Panc1 (cell line): ENCODE results near the gene AKAP7. TPM values are rescaled to one million over a fixed set of nuclear protein-coding genes. Genes with fewer than 3 reads are reported as not detected.

Experiments used
- ATAC-seq: fragments of 200-7000 bp; cut with Tn5 transposase; 2 replicates; pipeline ENCODE4 v1.9.1; 2020; ENCODE audit warnings: mild to moderate bottlenecking, moderate library complexity
- BruUV-seq: library from RNA; stranded (reverse); fragments of 400-500 nt; replicated peaks from 2 replicates; lab custom pipeline; 2021; lab: Mats Ljungman, UMichigan
- CTCF ChIA-PET: fragments of 300-600 bp; sonication (Branson Sonifier 250); formaldehyde crosslinking; loops from one replicate; lab custom pipeline; 2022; ENCODE audit warnings: antibody characterized with exemption; lab: Charles Lee
- POLR2A ChIA-PET: fragments of 300-600 bp; sonication (Branson Sonifier 250); formaldehyde crosslinking; loops from one replicate; lab custom pipeline; 2022; ENCODE audit warnings: antibody characterized with exemption; lab: Charles Lee
- DNase-seq: peaks from one replicate; pipeline ENCODE4 v3.0.0-alpha.2; 2010; ENCODE audit warnings: low read depth, low spot score
- H3K27ac ChIP-seq: 2 replicates; pipeline ENCODE4 v1.5.1; 2011; ENCODE audit warnings: mild to moderate bottlenecking, low read length, inconsistent platforms
- H3K27me3 ChIP-seq: fragments of 200-500 bp; sonication (Bioruptor generic); 2 replicates; pipeline ENCODE4 v1.6.0; 2014; ENCODE audit warnings: low read length, inconsistent platforms; ENCODE audit not compliant: control insufficient read depth, insufficient read depth
- H3K36me3 ChIP-seq: fragments of 200-500 bp; sonication (Bioruptor generic); 2 replicates; pipeline ENCODE4 v1.5.1; 2014; ENCODE audit warnings: inconsistent platforms, mild to moderate bottlenecking, low read length, moderate library complexity; ENCODE audit not compliant: control insufficient read depth, insufficient read depth
- H3K4me1 ChIP-seq: 2 replicates; pipeline ENCODE4 v1.5.1; 2011; ENCODE audit warnings: inconsistent platforms, mild to moderate bottlenecking, low read length, moderate library complexity; ENCODE audit not compliant: control insufficient read depth, insufficient read depth
- H3K4me3 ChIP-seq, 2 experiments: 2 replicates each; pipeline ENCODE4 v1.5.1; 2011 to 2012; ENCODE audit warnings: low read depth in 2 of 2, low read length in 2 of 2, mild to moderate bottlenecking in 2 of 2, inconsistent platforms in 1 of 2, moderate library complexity in 1 of 2
- H3K9me3 ChIP-seq: fragments of 200-500 bp; sonication (Bioruptor generic); 2 replicates; pipeline ENCODE4 v1.5.1; 2014; ENCODE audit warnings: low read depth, mild to moderate bottlenecking, inconsistent platforms, low read length, moderate library complexity; ENCODE audit not compliant: control insufficient read depth, insufficient read depth
- CTCF ChIP-seq: fragments of 450-650 bp; IDR thresholded peaks from 2 replicates; pipeline ENCODE4 v1.5.1; 2017; ENCODE audit warnings: mild to moderate bottlenecking
- POLR2AphosphoS5 ChIP-seq: IDR thresholded peaks from 2 replicates; pipeline ENCODE4 v1.6.1; 2012; ENCODE audit warnings: mild to moderate bottlenecking, low read depth, low read length, moderate library complexity
- REST ChIP-seq, 2 experiments: IDR thresholded peaks; 2 replicates each; pipeline ENCODE4 v1.6.1; 2011 to 2012; ENCODE audit warnings: low read depth in 2 of 2, control low read depth in 1 of 2, low read length in 1 of 2, mild to moderate bottlenecking in 1 of 2, moderate library complexity in 1 of 2; ENCODE audit not compliant: insufficient read depth in 1 of 2
- SIN3A ChIP-seq: IDR thresholded peaks from 2 replicates; pipeline ENCODE4 v1.6.1; 2012; ENCODE audit warnings: low read depth, mild to moderate bottlenecking, low read length, moderate library complexity, borderline replicate concordance; ENCODE audit not compliant: insufficient read depth
- TCF7L2 ChIP-seq: IDR thresholded peaks from 2 replicates; pipeline ENCODE4 v1.6.1; 2011; ENCODE audit warnings: mild to moderate bottlenecking, low read depth, low read length, inconsistent platforms
- in situ Hi-C: cut with HindIII; loops from 2 replicates; pipeline ENCODE4 v1.10.0; 2016; ENCODE audit warnings: low sequenced_read_pairs, low pct_unique_long_range_greater_than_20kb
- intact Hi-C: fragments of 100-400 bp; cut with micrococcal nuclease; formaldehyde crosslinking; loops from one replicate; pipeline ENCODE4 v1.10.0; 2022; ENCODE audit not compliant: unreplicated experiment
- total RNA-seq: library from RNA; stranded (reverse); gene quantifications from one replicate; pipeline ENCODE4 v1.2.1, GENCODE V29; 2021; ENCODE audit not compliant: unreplicated experiment

Gene AKAP7
- total RNA-seq, 1 experiment from 2014 or later, result 3.2 TPM

GRCh38 chr6:131159578-131159977 is 24.3 kb downstream of the AKAP7 start:
- ATAC-seq, result peak; percentile 56; the same call in 1 of the 2 replicates
- H3K36me3 ChIP-seq, result no peaks in the 10 kb centered on the region
- TF ChIP-seq TCF7L2 (no peak), REST (IDR thresholded peaks at IDR 0.05; ENCODE audit: insufficient read depth in 1 of 2, low read depth in 2 of 2, low read length in 1 of 2) (no peak), CTCF (no peak), SIN3A (no peak), POLR2AphosphoS5 (no peak)
- no peaks in the 10 kb centered on the region for H3K9me3 ChIP-seq
- no peak for DNase-seq
- in situ Hi-C loops (no loop called here), intact Hi-C loops (no loop called here)
- H3K27me3 ChIP-seq, result no peaks in the 10 kb centered on the region
- POLR2A ChIA-PET, result no interaction called here
- no peak overlapping the region for H3K4me3 ChIP-seq
- peaks cover 3% of the 10 kb centered on the region; the same call in 1 of the 2 replicates for H3K4me1 ChIP-seq
- no peak overlapping the region for H3K27ac ChIP-seq
- BruUV-seq, result no TSS peak
- CTCF ChIA-PET, result no interaction called here

- Histone ChIP-seq H3K4me3 (no peak overlapping the region), H3K4me1 (peaks cover 3% of the 10 kb centered on the region; the same call in 1 of the 2 replicates), H3K27me3 (no peaks in the 10 kb centered on the region), H3K9me3 (no peaks in the 10 kb centered on the region), H3K27ac (no peak overlapping the region), H3K36me3 (no peaks in the 10 kb centered on the region)
- ChIA-PET CTCF (no interaction called here), POLR2A (no interaction called here)
- in situ Hi-C loops, result no loop called here
- DNase-seq, result no peak
- no peak for ATAC-seq
- BruUV-seq, result no TSS peak
- intact Hi-C loops, result no loop called here
- TF ChIP-seq TCF7L2, result no peak
- no peak for TF ChIP-seq REST (IDR thresholded peaks at IDR 0.05; ENCODE audit: insufficient read depth in 1 of 2, low read depth in 2 of 2, low read length in 1 of 2)
- no peak for TF ChIP-seq POLR2AphosphoS5
- no peak for TF ChIP-seq SIN3A
- no peak for TF ChIP-seq CTCF
These were observed 25.0 kb downstream of the AKAP7 start for GRCh38 chr6:131160254-131160758.
